CD14-positive monocyte (primary cell): ENCODE measurements around the gene RPL26. TPM values are rescaled to one million over a fixed set of nuclear protein-coding genes. Genes with fewer than 3 reads are reported as not detected.
A peak's percentile ranks its signal among the peaks of the same experiment; 100 is the strongest.

Experiments used
- DNase-seq, 3 donors: peaks; one replicate each; pipeline ENCODE4 v3.0.0-alpha.2; 2011 to 2022
- H2AFZ ChIP-seq: 2 replicates; pipeline ENCODE4 v1.6.0; 2012; ENCODE audit warnings: mild to moderate bottlenecking, low read depth, low read length, inconsistent platforms; ENCODE audit not compliant: insufficient read depth, poor library complexity, severe bottlenecking
- H3K27ac ChIP-seq, 2 donors: 1 replicate in 1 of 2; 2 replicates in 1 of 2; pipeline ENCODE4 v1.5.1; 2012 to 2013; ENCODE audit warnings: low read length in 2 of 2, control low read depth in 1 of 2, inconsistent platforms in 1 of 2, low read depth in 1 of 2, mild to moderate bottlenecking in 1 of 2
- H3K27me3 ChIP-seq, 2 donors: one replicate each; pipeline versions ENCODE4 v1.6.0 to v1.6.1; 2011 to 2013; ENCODE audit warnings: low read length in 2 of 2; ENCODE audit not compliant: control insufficient read depth in 2 of 2, insufficient read depth in 2 of 2
- H3K36me3 ChIP-seq, 2 donors: replicated peaks in 1 of 2; 1 replicate in 1 of 2; 2 replicates in 1 of 2; pipeline versions ENCODE4 v1.5.1 to v1.6.1; 2012 to 2013; ENCODE audit warnings: low read length in 2 of 2, control low read depth in 1 of 2, inconsistent platforms in 1 of 2, mild to moderate bottlenecking in 1 of 2; ENCODE audit not compliant: insufficient read depth in 2 of 2, control insufficient read depth in 1 of 2
- H3K4me1 ChIP-seq, 2 donors: 1 replicate in 1 of 2; 2 replicates in 1 of 2; pipeline versions ENCODE4 v1.5.1 to v1.6.1; 2012 to 2013; ENCODE audit warnings: low read length in 2 of 2, control low read depth in 1 of 2, inconsistent platforms in 1 of 2, mild to moderate bottlenecking in 1 of 2, moderate library complexity in 1 of 2; ENCODE audit not compliant: insufficient read depth in 2 of 2, control insufficient read depth in 1 of 2
- H3K4me2 ChIP-seq: replicated peaks from 2 replicates; pipeline ENCODE3; 2012; ENCODE audit warnings: low read length, moderate library complexity, mild to moderate bottlenecking; ENCODE audit not compliant: poor library complexity, severe bottlenecking; ENCODE audit errors: extremely low read depth
- H3K4me3 ChIP-seq, 3 experiments: fragments of 200-600 bp in 1 of 3; sonication (generic) in 1 of 3; replicated peaks in 1 of 3; 1 replicate in 2 of 3; 2 replicates in 1 of 3; pipeline ENCODE4 v1.5.1; 2011 to 2013; ENCODE audit warnings: low read length in 3 of 3, mild to moderate bottlenecking in 3 of 3, control low read depth in 2 of 3, low read depth in 2 of 3, inconsistent platforms in 1 of 3, moderate library complexity in 1 of 3
- H3K79me2 ChIP-seq: 2 replicates; pipeline ENCODE4 v1.6.0; 2012; ENCODE audit warnings: mild to moderate bottlenecking, control low read depth, inconsistent platforms, low read length, moderate library complexity; ENCODE audit not compliant: insufficient read depth
- H3K9ac ChIP-seq: 2 replicates; pipeline ENCODE4 v1.6.0; 2017; ENCODE audit warnings: low read length, mild to moderate bottlenecking; ENCODE audit not compliant: insufficient read depth, poor library complexity, severe bottlenecking
- H3K9me3 ChIP-seq, 2 donors: replicated peaks in 1 of 2; 1 replicate in 1 of 2; 2 replicates in 1 of 2; pipeline versions ENCODE4 v1.5.1 to v1.6.1; 2012 to 2013; ENCODE audit warnings: low read length in 2 of 2, control low read depth in 1 of 2; ENCODE audit not compliant: control insufficient read depth in 1 of 2, insufficient read depth in 1 of 2
- H4K20me1 ChIP-seq: 2 replicates; pipeline ENCODE4 v1.6.0; 2012; ENCODE audit warnings: mild to moderate bottlenecking, low read length, control low read depth, moderate library complexity; ENCODE audit not compliant: insufficient read depth
- H3K27ac Mint-ChIP-seq, 7 donors: one replicate each; pipeline ENCODE4 v1.8.0; 2020; ENCODE audit warnings: mild to moderate bottlenecking in 7 of 7, mixed read lengths in 7 of 7, moderate library complexity in 6 of 7, inconsistent platforms in 2 of 7
- H3K27me3 Mint-ChIP-seq, 3 donors: one replicate each; pipeline ENCODE4 v1.8.0; 2021 to 2022; ENCODE audit warnings: low read depth in 3 of 3, mild to moderate bottlenecking in 3 of 3, mixed read lengths in 3 of 3, moderate library complexity in 3 of 3, inconsistent platforms in 1 of 3
- H3K36me3 Mint-ChIP-seq, 2 donors: one replicate each; pipeline ENCODE4 v1.8.0; 2020; ENCODE audit warnings: mixed read lengths in 2 of 2, inconsistent platforms in 1 of 2, mild to moderate bottlenecking in 1 of 2
- H3K4me1 Mint-ChIP-seq: one replicate; pipeline ENCODE4 v1.8.0; 2020; ENCODE audit warnings: mild to moderate bottlenecking, mixed read lengths
- H3K4me3 Mint-ChIP-seq, 2 donors: one replicate each; pipeline ENCODE4 v1.8.0; 2020; ENCODE audit warnings: mild to moderate bottlenecking in 2 of 2, mixed read lengths in 2 of 2, moderate library complexity in 1 of 2
- H3K9me3 Mint-ChIP-seq, 7 donors: one replicate each; pipeline ENCODE4 v1.8.0; 2020 to 2022; ENCODE audit warnings: mixed read lengths in 7 of 7, mild to moderate bottlenecking in 6 of 7, moderate library complexity in 6 of 7, inconsistent platforms in 2 of 7
- WGBS: methylation state at CpG from one replicate; pipeline ENCODE4 v1.1.5; 2013; ENCODE audit warnings: missing lambda C conversion rate; ENCODE audit not compliant: insufficient coverage; 5-methylcytosine and 5-hydroxymethylcytosine counted together
- intact Hi-C, 2 donors: fragments of 100-400 bp; cut with micrococcal nuclease; formaldehyde crosslinking; loops; one replicate each; pipeline versions ENCODE4 v1.15.0 to v1.15.1; 2023
- polyA plus RNA-seq, 3 donors: library from polyadenylated mRNA; depleted of rRNA in 1 of 3; unstranded in 2 of 3; stranded (reverse) in 1 of 3; fragments of 300-500 nt in 2 of 3; fragments of >200 nt in 1 of 3; fragmentation: Illumina TruSeq in 2 of 3; gene quantifications; 1 replicate in 2 of 3; 2 replicates in 1 of 3; pipeline ENCODE4 v1.2.3, GENCODE V29; 2012 to 2021
- TF ChIP-seq, protein P1 (sequence below): fragments of 200-600 bp; IDR thresholded peaks from one replicate; pipeline ENCODE4 v1.8.0; 2022; ENCODE audit warnings: antibody characterized with exemption, mild to moderate bottlenecking

The RPL26 gene
- polyA plus RNA-seq, 3 donors: 859 to 4,469 (median 884) TPM

DNA sequence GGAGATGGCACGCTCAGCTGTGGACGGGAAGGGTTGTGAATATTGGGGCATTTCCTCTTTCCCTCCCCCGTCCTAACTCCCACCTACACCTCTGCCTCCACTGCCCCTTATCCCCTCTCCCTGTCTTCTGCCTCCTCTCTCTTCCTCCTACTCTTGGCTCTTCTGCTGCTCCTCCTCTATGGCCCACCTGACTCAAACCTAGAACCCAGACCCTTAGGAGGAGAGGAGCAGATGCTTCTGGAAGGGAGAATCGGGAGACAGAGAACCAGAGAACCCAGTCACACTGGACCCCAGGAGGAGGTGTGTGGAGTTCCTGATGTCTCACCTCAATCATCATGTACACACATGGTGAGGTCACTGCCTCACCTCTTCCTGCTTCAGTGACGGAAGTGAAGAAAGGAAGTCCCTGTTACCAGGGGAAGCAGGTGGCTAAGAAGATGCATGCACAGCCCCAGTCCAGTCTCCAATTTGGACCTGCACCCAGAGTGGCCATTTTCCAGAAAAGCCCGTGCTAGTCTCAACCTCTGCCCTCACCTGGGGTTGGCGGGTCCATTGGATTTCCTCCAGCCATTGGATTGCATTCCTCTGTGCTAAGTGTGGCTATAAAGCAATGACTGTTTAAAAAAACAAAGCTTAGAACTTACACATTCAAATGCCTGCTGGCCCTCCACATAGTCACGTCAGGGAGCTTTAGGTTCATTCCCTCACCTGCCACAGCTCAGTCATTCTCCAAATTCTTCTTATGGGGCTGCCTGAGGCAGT, 10.7 kb upstream of the RPL26 start:
- peaks cover 0 to 5% (median 0%) of the 10 kb centered on the region in 7 donors for H3K9me3 Mint-ChIP-seq
- peak in 1 of 3 donors; percentile 44 for DNase-seq
- H3K27me3 Mint-ChIP-seq: peaks cover 7 to 18% (median 14%) of the 10 kb centered on the region in 3 donors
- Histone ChIP-seq H3K27ac (no peak overlapping the region), H3K4me3 (no peak overlapping the region), H3K9ac (no peak overlapping the region), H3K4me2 (no peak overlapping the region), H2AFZ (no peak overlapping the region), H3K27me3 (peaks cover 0 to 10% of the 10 kb centered on the region in 2 donors), H4K20me1 (no peaks in the 10 kb centered on the region), H3K4me1 (peaks cover 0 to 4% of the 10 kb centered on the region in 2 donors), H3K9me3 (no peaks in the 10 kb centered on the region), H3K36me3 (no peaks in the 10 kb centered on the region), H3K79me2 (no peaks in the 10 kb centered on the region)
- H3K4me3 Mint-ChIP-seq: no peak overlapping the region
- H3K36me3 Mint-ChIP-seq: no peaks in the 10 kb centered on the region
- intact Hi-C loops: no loop called here
- H3K27ac Mint-ChIP-seq: peak overlapping the region in 1 of 7 donors; percentile 59
- TF ChIP-seq, protein P1, sequence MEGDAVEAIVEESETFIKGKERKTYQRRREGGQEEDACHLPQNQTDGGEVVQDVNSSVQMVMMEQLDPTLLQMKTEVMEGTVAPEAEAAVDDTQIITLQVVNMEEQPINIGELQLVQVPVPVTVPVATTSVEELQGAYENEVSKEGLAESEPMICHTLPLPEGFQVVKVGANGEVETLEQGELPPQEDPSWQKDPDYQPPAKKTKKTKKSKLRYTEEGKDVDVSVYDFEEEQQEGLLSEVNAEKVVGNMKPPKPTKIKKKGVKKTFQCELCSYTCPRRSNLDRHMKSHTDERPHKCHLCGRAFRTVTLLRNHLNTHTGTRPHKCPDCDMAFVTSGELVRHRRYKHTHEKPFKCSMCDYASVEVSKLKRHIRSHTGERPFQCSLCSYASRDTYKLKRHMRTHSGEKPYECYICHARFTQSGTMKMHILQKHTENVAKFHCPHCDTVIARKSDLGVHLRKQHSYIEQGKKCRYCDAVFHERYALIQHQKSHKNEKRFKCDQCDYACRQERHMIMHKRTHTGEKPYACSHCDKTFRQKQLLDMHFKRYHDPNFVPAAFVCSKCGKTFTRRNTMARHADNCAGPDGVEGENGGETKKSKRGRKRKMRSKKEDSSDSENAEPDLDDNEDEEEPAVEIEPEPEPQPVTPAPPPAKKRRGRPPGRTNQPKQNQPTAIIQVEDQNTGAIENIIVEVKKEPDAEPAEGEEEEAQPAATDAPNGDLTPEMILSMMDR: no peak
- H3K4me1 Mint-ChIP-seq: peaks cover 10% of the 10 kb centered on the region
- 33% methylated on average over 3 of the region's 8 CpGs for WGBS

DNA sequence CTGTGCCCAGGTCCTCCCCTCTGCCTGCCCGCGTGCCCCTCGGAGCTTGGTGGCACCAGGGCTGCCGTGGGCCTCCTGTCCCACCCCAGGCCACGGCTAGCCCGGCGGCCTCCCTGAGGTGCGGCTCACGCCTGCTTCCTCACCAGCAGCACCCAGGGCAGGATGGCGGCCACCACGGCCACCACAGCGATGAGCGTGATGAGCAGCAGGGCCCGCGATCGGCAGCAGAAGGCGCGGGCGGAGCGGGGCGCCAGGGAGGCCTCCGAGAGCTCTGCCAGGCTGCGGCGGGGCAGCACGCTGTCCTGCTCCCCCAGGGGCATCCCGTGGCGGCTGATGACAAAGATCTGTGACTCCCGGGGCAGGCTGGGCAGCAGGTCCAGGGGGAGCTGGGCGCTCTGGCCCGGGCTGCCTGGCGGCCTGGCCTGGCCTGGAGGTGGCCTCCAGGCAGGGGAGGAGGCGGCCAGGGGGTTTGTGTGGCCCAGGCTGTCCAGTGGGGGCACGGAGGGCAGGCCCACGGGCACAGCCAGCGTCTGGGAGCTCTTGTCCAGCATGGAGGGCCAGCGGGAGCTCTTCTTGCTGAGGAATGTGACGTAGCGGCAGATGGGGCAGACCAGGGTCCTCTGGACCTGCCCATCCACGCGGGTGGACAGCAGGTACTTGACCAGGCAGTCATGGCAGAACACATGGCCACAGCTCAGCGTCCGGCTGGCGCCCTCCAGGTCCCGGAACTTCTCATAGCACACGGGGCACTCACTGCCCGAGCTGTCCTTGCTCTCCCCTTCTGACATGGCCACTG, 9.9 kb upstream of the RPL26 start:
- H3K27me3 Mint-ChIP-seq: peaks cover 4 to 16% (median 12%) of the 10 kb centered on the region in 3 donors
- H3K9me3 Mint-ChIP-seq: peaks cover 0 to 5% (median 0%) of the 10 kb centered on the region in 7 donors
- peaks cover 10% of the 10 kb centered on the region for H3K4me1 Mint-ChIP-seq
- Histone ChIP-seq H3K27ac (no peak overlapping the region), H3K79me2 (no peaks in the 10 kb centered on the region), H3K27me3 (peaks cover 0 to 8% of the 10 kb centered on the region in 2 donors), H3K36me3 (no peaks in the 10 kb centered on the region), H3K4me1 (peaks cover 0 to 4% of the 10 kb centered on the region in 2 donors), H3K4me3 (no peak overlapping the region), H3K4me2 (no peak overlapping the region), H3K9ac (no peak overlapping the region), H3K9me3 (no peaks in the 10 kb centered on the region), H2AFZ (no peak overlapping the region), H4K20me1 (no peaks in the 10 kb centered on the region)
- WGBS: 92% methylated on average over 41 of the region's 46 CpGs
- no peak overlapping the region for H3K27ac Mint-ChIP-seq
- TF ChIP-seq, protein P1: no peak
- H3K36me3 Mint-ChIP-seq: no peaks in the 10 kb centered on the region
- intact Hi-C loops: no loop called here
- H3K4me3 Mint-ChIP-seq: no peak overlapping the region
- DNase-seq: no peak
